ENCODE data around the gene TMEM17. TPM values are rescaled to one million over a fixed set of nuclear protein-coding genes. Genes with fewer than 3 reads are reported as not detected.
"Not testable (repeated sequence)": the region's sequence is repeated elsewhere in the genome, so short reads cannot be mapped to it uniquely, and the experiment has no call there.

The TMEM17 gene
- total and polyA plus RNA-seq, 2 experiments from 2014 or later, result 0.94 to 1.7 TPM

- no peak for TF ChIP-seq ZNF462 (CRISPR knock-in tag; IDR thresholded peaks at IDR 0.05)
- TF ChIP-seq NANOG (IDR thresholded peaks at IDR 0.05; ENCODE audit: borderline replicate concordance), result no peak
- no peak for TF ChIP-seq EZH2 (IDR thresholded peaks at IDR 0.05; ENCODE audit: low read depth, unreplicated experiment)
- TF ChIP-seq POLR2AphosphoS5 (IDR thresholded peaks at IDR 0.05; ENCODE audit: low read depth), result no peak
- TF ChIP-seq EZH2phosphoT487 (IDR thresholded peaks at IDR 0.05; ENCODE audit: unreplicated experiment), result no peak
- no peak for TF ChIP-seq ETS1 (IDR thresholded peaks at IDR 0.05)
- no peak for TF ChIP-seq CREB1 (CRISPR knock-in tag; IDR thresholded peaks at IDR 0.05; ENCODE audit: low read depth)
These were observed 31.0 kb upstream of the TMEM17 start (continued) for GRCh38 chr2:62536873-62537547.

GRCh38 chr2:62535521-62535920, 29.5 kb upstream of the TMEM17 start:
- H3K79me2 ChIP-seq (replicated peaks; ENCODE audit: insufficient read depth); H3K27me3 ChIP-seq (ENCODE audit: insufficient read depth); H2AFZ ChIP-seq; H3K9me2 ChIP-seq (ENCODE audit: insufficient read depth); H3K4me1 ChIP-seq (ENCODE audit: insufficient read depth); H3K4me3 ChIP-seq; H3K27ac Mint-ChIP-seq; H3K36me3 ChIP-seq (ENCODE audit: insufficient read depth); ATAC-seq; H3K27ac ChIP-seq (ENCODE audit: low read depth); H4K20me1 ChIP-seq (replicated peaks; ENCODE audit: insufficient read depth); H3K4me1 Mint-ChIP-seq; DNase-seq (ENCODE audit: low spot score); H3K4me3 Mint-ChIP-seq; H3F3A ChIP-seq (replicated peaks; ENCODE audit: low read depth); H3K4me2 ChIP-seq: not testable (repeated sequence)
- Mint-ChIP-seq H3K9me3 (peaks cover 35% of the 10 kb centered on the region), H3K27me3 (ENCODE audit: insufficient read depth, low read depth, poor library complexity) (peaks cover 24% of the 10 kb centered on the region), H3K36me3 (ENCODE audit: low read depth) (peaks cover 33% of the 10 kb centered on the region)
